ENCODE results near the gene RANBP3L. TPM values are rescaled to one million over a fixed set of nuclear protein-coding genes. Genes with fewer than 3 reads are reported as not detected.

RANBP3L gene
- total RNA-seq, 3 donors from 2014 or later (not counting 1 experiment from before 2014, with no cell fraction given): not detected

DNA sequence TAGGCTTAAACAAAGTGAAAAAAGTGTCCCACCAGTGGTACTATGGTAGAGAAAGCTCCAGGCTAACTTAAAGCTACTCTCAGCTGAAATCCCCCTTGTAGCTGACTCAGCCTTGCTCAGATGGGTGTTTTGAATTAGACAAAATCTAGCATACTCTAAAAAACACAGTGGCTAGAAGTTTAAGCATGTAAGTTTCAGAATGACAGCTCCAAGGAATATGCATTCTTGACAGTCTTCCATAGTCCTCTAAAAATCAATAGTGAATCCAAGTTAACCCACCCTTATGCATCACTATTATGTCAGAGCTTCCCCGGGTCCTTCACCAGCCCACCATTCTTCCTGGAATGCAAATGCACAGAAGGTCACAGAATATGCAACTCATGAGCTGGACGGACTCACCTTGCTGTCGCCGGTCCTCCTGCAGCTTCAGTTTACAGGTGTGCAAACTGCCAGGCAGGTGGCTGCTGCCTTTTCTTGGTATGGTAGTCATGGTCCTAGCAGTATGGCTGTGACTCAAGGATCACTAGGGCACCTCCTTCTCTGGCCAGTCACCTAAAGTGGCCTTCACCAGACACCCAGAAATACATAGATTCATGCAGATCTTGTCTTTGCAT is 668 bp downstream of the RANBP3L start:
- 70% methylated on average over 4 of the region's 4 CpGs for WGBS (ENCODE audit: insufficient coverage)
- H3K36me3 Mint-ChIP-seq: no peaks in the 10 kb centered on the region
- H3K4me1 Mint-ChIP-seq: peaks cover 6 to 13% of the 10 kb centered on the region in 2 donors
- Histone ChIP-seq H3K27me3 (ENCODE audit: control insufficient read depth, insufficient read depth, low read length) (peaks cover 2% of the 10 kb centered on the region), H3K4me3 (ENCODE audit: low read length) (no peak overlapping the region), H3K9me3 (ENCODE audit: control insufficient read depth, insufficient read depth, low read length) (no peaks in the 10 kb centered on the region), H3K27ac (ENCODE audit: low read length) (no peak overlapping the region), H3K36me3 (ENCODE audit: control insufficient read depth, insufficient read depth, low read length) (no peaks in the 10 kb centered on the region), H3K4me1 (ENCODE audit: control insufficient read depth, insufficient read depth, low read length) (no peaks in the 10 kb centered on the region)
- DNase-seq (no peak), ATAC-seq (no peak)
- H3K27ac Mint-ChIP-seq: no peak overlapping the region
- no peaks in the 10 kb centered on the region for H3K9me3 Mint-ChIP-seq
- no peak overlapping the region for H3K4me3 Mint-ChIP-seq
- TF ChIP-seq, protein P1, sequence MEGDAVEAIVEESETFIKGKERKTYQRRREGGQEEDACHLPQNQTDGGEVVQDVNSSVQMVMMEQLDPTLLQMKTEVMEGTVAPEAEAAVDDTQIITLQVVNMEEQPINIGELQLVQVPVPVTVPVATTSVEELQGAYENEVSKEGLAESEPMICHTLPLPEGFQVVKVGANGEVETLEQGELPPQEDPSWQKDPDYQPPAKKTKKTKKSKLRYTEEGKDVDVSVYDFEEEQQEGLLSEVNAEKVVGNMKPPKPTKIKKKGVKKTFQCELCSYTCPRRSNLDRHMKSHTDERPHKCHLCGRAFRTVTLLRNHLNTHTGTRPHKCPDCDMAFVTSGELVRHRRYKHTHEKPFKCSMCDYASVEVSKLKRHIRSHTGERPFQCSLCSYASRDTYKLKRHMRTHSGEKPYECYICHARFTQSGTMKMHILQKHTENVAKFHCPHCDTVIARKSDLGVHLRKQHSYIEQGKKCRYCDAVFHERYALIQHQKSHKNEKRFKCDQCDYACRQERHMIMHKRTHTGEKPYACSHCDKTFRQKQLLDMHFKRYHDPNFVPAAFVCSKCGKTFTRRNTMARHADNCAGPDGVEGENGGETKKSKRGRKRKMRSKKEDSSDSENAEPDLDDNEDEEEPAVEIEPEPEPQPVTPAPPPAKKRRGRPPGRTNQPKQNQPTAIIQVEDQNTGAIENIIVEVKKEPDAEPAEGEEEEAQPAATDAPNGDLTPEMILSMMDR (IDR thresholded peaks at IDR 0.05): no peak
- H3K27me3 Mint-ChIP-seq (ENCODE audit: low read depth in 2 of 2): peaks cover under 1 to 5% of the 10 kb centered on the region in 2 donors
- intact Hi-C loops (cut with micrococcal nuclease): no loop called here

DNA sequence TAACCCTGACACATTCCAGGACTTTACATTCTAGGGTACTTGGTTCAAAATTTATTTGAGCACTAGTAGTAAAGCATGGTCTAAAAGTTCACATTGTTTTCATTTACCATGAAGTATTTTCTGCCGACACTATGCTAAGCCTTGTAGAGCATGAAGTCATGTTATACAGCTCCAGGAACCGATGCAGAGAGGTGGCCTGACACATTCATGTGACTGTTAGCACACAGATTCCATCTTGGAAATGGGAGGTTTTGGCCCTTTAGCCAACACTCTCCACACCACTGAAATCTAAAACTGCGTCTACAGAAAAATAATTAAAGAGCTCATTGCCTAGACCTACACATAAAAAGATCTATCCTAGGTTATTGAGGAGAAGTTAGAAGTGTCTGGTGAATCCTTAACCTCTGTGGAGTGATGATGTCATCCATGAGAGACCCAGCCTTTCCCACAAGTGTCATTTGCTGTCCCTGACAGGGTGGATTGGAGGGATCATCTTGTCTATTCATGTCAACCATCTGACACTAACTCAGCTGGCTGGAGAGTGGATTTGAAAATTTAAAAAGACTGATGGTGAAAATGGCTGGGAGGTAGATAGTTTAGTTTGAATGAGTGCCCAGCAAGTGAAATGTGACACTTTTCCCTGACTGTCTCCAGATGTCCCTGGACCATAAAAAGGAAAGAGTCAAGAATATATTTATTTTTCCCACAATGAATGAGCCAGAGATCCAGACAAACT is 1.3 kb downstream of the RANBP3L start:
- TF ChIP-seq, protein P1 (IDR thresholded peaks at IDR 0.05): no peak
- no peak overlapping the region for H3K27ac ChIP-seq (ENCODE audit: low read length)
- peaks cover 5 to 7% of the 10 kb centered on the region in 2 donors for H3K27me3 Mint-ChIP-seq (ENCODE audit: low read depth in 2 of 2)
- H3K36me3 Mint-ChIP-seq: no peaks in the 10 kb centered on the region
- no peak overlapping the region for H3K4me3 ChIP-seq (ENCODE audit: low read length)
- no peaks in the 10 kb centered on the region for H3K4me1 ChIP-seq (ENCODE audit: control insufficient read depth, insufficient read depth, low read length)
- intact Hi-C loops (cut with micrococcal nuclease): no loop called here
- 95% methylated on average over 2 of the region's 3 CpGs for WGBS (ENCODE audit: insufficient coverage)
- no peak for DNase-seq
- H3K4me3 Mint-ChIP-seq: no peak overlapping the region
- H3K4me1 Mint-ChIP-seq: peaks cover 6 to 13% of the 10 kb centered on the region in 2 donors
- H3K9me3 ChIP-seq (ENCODE audit: control insufficient read depth, insufficient read depth, low read length): no peaks in the 10 kb centered on the region
- H3K36me3 ChIP-seq (ENCODE audit: control insufficient read depth, insufficient read depth, low read length): no peaks in the 10 kb centered on the region
- no peak overlapping the region for H3K27ac Mint-ChIP-seq
- H3K27me3 ChIP-seq (ENCODE audit: control insufficient read depth, insufficient read depth, low read length): peaks cover 2% of the 10 kb centered on the region
- H3K9me3 Mint-ChIP-seq: no peaks in the 10 kb centered on the region
- no peak for ATAC-seq

DNA sequence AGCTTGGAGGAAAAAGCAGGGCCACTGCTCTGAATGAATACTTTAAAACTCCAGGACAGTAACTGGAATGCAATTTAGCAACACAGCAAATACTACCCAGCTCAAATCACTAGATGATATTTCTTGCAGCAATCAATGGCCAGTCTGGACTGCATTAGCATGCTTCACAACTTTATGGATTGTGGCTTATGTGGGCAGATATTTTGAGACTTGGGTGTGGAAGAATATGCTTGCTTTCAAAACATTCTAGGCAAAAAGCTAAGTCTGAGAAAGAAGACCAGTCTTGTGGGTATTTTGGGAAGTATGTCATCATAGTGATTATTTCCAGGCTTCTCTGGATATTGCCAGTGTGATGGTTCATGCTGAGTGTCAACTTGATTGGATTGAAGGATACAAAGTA is 3.1 kb downstream of the RANBP3L start:
- intact Hi-C loops (cut with micrococcal nuclease): no loop called here
- Mint-ChIP-seq H3K9me3 (no peaks in the 10 kb centered on the region), H3K4me3 (no peak overlapping the region), H3K36me3 (no peaks in the 10 kb centered on the region), H3K27me3 (ENCODE audit: low read depth in 2 of 2) (peaks cover 10 to 12% of the 10 kb centered on the region in 2 donors), H3K4me1 (peaks cover 6 to 13% of the 10 kb centered on the region in 2 donors), H3K27ac (no peak overlapping the region)
- Histone ChIP-seq H3K4me1 (ENCODE audit: control insufficient read depth, insufficient read depth, low read length) (no peaks in the 10 kb centered on the region), H3K36me3 (ENCODE audit: control insufficient read depth, insufficient read depth, low read length) (no peaks in the 10 kb centered on the region), H3K9me3 (ENCODE audit: control insufficient read depth, insufficient read depth, low read length) (no peaks in the 10 kb centered on the region), H3K27ac (ENCODE audit: low read length) (no peak overlapping the region), H3K4me3 (ENCODE audit: low read length) (no peak overlapping the region), H3K27me3 (ENCODE audit: control insufficient read depth, insufficient read depth, low read length) (peaks cover 2% of the 10 kb centered on the region)
- ATAC-seq (no peak), DNase-seq (no peak)
- TF ChIP-seq, protein P1 (IDR thresholded peaks at IDR 0.05): no peak
